Midbrain (tissue), 1 donor: ENCODE data around the gene CYTH3.
"Not testable (repeated sequence)": the region's sequence is repeated elsewhere in the genome, so short reads cannot be mapped to it uniquely, and the experiment has no call there.

Experiments used
- DNase-seq: peaks from one replicate; lab custom pipeline; 2025; lab: John Stamatoyannopoulos, UW

CYTH3 gene

DNA sequence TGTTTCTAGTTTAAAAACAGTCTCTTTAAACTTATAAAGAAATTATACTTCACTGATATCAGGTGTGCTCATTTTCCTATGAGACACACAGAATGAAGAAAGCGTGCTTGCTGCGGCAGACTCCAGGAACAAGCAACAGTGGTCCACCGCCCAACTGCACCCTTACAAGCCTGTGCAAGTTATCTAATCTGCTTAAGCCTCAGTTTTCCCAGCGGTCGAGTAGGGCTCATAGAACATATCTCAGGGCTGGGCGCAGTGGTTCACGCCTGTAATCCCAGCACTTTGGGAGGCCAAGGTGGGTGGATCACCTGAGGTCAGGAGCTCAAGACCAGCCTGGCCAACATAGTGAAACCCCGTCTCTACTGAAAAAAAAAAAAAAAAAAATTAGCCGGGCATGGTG, 43.1 kb downstream of the CYTH3 start:
- DNase-seq: not testable (repeated sequence)

DNA sequence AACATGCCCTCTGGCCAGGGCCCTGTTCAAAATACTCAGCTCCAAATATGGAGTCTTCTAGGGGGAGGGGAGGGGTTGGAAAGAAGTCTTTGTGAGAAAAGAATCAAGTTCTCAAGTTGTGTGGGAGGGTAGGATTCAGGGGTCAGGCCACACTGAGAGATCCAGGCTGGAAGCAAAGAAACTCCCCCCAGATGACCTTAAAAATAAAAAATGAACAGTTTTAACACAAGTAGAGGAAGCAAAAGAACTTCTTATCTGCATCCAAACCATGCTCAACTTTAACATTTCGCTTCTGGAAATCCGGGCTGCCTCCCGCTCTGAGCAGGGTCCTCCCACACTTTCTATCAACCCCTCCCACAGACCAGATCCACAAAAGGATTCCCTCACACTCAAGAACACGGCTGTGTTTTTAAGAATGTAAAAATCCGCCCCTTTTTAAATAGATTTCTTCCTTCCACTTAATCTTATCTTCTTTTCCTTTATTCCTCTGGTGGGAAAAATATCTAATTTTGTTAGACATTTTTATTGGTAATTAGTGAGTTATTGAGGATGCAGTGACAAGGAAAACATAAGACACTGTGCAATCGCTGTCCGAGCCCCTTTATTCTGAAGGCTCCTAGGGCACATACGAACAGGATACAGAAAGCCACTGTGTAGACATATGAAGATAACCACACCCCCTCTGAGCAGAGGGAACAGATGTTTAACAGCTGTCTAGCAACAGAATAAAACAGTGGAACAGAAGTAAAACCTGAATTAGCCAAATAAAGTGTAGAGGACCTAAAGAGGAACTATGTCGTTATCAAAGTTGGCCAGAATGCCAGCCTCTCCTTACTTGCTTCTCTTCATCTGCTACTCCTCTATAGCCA, 43.8 kb downstream of the CYTH3 start:
- no peak for DNase-seq

- DNase-seq: no peak
These were observed 45.1 kb downstream of the CYTH3 start for GRCh38 chr7:6227294-6227846.

DNA sequence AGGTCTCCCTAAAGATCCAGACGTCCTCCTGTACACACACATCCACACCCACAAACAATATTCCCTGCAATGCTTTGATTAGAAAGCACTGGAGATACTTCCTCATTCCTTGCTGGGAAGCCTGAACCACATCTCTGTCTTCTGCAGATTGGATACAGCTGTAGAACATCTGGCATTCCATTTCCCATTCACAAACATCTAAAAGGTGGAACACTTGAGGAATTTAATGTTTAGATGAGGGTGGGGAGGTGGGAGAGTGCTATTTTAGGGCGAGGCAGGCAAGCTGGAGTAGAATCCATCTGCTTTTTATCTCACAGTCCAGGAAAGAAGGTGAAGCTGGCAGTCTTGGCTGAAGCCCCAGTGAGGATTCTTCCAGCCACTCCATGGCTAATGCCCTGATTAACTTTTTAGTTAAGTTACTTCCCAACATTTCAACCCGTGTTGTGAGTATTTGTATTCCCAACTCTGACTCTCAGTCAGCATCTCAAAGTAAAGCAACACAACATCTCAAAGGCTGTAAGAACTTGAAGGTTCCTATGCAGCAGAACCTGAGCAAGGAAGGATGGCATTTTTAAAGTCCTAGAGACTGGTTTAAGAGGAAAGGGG, 46.1 kb downstream of the CYTH3 start:
- DNase-seq: no peak

GRCh38 chr7:6223411-6223810, 49.0 kb downstream of the CYTH3 start:
- DNase-seq: not testable (repeated sequence)

GRCh38 chr7:6223010-6223409, 49.4 kb downstream of the CYTH3 start:
- not testable (repeated sequence) for DNase-seq

DNA sequence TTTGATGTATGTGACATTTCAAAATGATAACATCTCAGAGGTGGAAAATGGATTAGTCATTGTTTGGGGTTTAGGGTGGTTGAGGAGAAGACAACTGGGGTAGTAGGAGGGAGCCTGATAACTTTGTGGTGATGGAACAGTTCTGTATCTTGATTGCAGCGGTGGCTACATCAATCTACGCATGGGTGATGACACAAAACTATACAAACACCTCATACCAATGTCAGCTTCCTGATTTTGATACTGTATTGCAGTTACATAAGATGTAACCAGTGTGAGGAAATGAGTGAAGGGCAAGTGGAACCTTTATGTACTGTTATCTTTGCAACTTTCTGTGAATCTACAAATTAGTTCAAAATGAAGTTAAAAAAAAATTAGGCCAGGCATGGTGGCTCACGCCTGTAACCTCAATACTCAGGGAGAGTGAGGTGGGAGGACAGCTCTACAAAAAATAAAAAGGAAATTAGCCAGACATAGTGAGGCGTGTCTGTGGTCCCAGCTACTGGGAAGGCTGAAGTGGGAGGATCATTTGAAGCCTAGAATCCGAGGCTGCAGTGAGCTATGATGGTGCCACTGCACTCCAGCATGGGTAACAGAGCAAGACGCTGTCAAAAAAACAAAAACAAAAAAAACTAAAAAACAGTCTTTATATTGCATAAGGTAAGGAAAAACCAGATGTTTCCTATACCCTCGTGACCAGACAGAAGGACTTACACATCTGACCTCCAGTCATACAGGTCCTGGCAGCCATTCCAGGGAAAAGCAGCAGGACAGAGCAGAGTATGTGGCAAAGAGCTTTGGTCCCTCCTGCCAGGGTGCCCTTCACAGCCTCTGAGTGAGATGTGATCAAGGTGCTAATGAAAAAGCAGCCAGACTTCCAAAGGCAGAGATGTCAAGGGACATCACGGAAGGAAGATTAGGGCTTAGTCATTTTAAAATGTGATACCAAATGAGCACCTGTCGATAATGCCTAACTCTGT, 50.8 kb downstream of the CYTH3 start:
- no peak for DNase-seq

DNA sequence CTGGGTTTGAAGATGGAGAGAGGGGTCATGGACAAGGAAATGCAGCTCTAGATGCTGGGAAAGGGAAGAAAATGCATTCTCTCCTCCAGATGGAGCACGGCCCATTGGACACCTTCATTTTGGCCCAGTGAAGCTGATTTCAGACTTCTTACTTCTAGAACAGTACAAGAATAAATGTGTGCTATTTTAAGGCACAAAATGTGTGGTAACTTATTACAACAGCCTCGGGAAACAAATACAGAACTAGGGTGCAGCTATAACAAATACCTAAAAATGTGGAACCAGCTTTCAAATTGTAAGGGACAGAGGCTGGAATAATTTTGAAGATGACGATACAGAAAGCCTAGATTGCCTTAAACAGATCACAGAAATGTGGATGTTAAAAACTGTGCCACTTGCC, 54.1 kb downstream of the CYTH3 start:
- DNase-seq: no peak

DNA sequence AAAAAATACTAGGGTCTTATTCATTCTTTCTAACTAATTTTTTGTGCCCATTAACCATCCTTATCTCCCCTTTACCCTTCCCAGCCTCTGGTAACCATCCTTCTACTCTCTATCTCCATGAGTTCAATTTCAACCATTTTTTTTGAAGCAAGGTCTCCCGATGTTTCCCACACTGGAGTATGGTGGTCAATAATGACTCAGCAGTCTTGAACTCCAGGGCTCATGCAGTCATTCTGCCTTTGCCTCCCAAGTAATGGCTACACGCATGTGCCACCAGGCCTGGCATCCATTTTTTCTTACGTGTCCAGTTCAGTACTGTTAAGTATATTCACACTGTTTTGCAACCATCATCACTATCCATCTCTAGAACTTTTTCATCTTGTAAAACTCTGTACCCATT, 60.4 kb downstream of the CYTH3 start:
- no peak for DNase-seq

GRCh38 chr7:6210621-6211372, 61.6 kb downstream of the CYTH3 start:
- DNase-seq: no peak

GRCh38 chr7:6209340-6209739, 63.1 kb downstream of the CYTH3 start:
- no peak for DNase-seq

DNA sequence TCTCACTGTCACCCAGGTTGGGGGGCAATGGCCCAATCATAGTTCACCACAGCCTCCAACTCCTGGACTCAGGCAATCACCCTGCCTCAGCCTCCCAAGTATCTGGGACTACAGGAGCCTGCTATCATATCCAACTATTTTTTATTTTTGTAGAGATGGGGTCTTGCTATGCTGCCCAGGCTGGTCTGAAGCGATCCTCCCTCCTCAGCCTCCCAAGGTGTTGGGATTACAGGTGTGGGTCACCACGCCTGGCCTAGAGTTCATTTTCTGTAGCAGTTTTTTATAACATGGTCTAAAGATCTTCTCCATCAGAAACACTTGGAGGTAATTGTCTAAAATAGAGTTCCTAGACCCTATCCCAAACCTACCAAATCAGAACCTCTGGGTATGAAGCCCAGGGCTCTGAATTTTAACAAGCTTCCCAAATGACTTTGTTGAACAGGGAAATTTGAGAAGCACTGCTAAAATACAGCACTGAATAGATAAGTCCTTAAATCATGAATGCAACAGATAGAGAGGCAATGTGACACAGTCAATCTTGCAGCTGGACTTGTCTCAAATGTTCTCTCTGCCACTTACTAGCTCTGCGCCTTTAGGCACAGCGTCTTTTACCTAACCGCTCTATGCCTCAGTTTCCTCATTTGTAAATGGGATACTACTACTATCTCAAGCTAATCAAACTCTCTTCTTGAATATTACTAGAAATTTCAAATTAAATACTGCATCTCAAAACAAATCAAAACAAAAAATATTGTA, 63.7 kb downstream of the CYTH3 start:
- no peak for DNase-seq

DNA sequence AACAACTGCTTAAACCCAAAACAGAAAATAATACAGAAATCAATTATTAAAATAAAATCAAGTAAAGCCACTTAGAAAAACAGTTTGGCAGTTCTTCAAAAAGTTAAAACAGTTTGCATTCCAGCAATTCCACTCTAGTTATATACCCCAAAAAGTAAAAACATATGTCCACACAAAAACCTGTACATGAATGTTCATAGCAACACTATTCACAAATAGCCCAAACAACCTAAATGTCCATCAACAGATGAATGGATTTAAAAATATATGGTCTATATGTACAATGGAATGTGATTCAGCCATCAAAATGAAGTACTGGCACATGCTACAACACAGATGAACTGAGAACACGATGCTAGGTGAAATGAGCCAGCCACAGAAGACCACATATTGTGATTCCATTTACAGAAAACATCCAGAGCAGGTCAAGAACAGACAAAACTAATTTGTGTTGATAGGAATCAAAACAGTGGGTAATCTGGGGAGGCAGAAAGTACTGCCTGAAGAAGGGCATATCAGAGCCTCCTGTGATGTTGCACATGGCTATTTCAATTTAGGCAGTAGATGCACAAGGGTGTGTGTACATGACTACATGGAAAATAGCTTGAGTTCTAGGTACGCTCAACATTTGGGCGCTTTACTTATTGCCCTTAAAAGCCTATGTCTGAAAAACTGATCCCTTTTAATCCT, 66.3 kb downstream of the CYTH3 start:
- DNase-seq: no peak

- DNase-seq: no peak
These were observed 69.0 kb downstream of the CYTH3 start for GRCh38 chr7:6203381-6203780.

- no peak for DNase-seq
These were observed 70.3 kb downstream of the CYTH3 start for GRCh38 chr7:6202117-6202516.

GRCh38 chr7:6200971-6201370, 71.5 kb downstream of the CYTH3 start:
- DNase-seq: no peak

GRCh38 chr7:6198689-6199595, 73.5 kb downstream of the CYTH3 start:
- no peak for DNase-seq

GRCh38 chr7:6197801-6198551, 74.4 kb downstream of the CYTH3 start:
- no peak for DNase-seq
